Liver (tissue), 9 donors: Measurements from ENCODE around the gene BTNL8. TPM values are rescaled to one million over a fixed set of nuclear protein-coding genes. Genes with fewer than 3 reads are reported as not detected.

Source experiments
- DNase-seq: peaks from one replicate; pipeline ENCODE4 v3.0.0-alpha.2; 2017; ENCODE audit warnings: low spot score
- H3K27ac ChIP-seq, 2 donors: one replicate each; pipeline ENCODE4 v1.7.0; 2013; ENCODE audit warnings: inconsistent platforms in 2 of 2, low read length in 2 of 2, control low read depth in 1 of 2, low read depth in 1 of 2, mild to moderate bottlenecking in 1 of 2
- H3K27me3 ChIP-seq, 4 donors: one replicate each; pipeline versions ENCODE4 v1.6.1 to v1.7.0; 2013; ENCODE audit warnings: low read length in 3 of 4, inconsistent platforms in 1 of 4, mild to moderate bottlenecking in 1 of 4, moderate library complexity in 1 of 4; ENCODE audit not compliant: control insufficient read depth in 4 of 4, insufficient read depth in 4 of 4
- H3K36me3 ChIP-seq, 4 donors: one replicate each; pipeline versions ENCODE4 v1.6.1 to v1.7.0; 2013; ENCODE audit warnings: low read length in 3 of 4, mild to moderate bottlenecking in 3 of 4, low read depth in 1 of 4, moderate library complexity in 1 of 4; ENCODE audit not compliant: control insufficient read depth in 4 of 4, insufficient read depth in 3 of 4
- H3K4me1 ChIP-seq, 4 donors: one replicate each; pipeline versions ENCODE4 v1.6.1 to v1.7.0; 2013; ENCODE audit warnings: low read length in 3 of 4, mild to moderate bottlenecking in 3 of 4, moderate library complexity in 1 of 4; ENCODE audit not compliant: control insufficient read depth in 4 of 4, insufficient read depth in 4 of 4
- H3K4me3 ChIP-seq, 3 donors: one replicate each; pipeline versions ENCODE4 v1.6.1 to v1.7.0; 2013; ENCODE audit warnings: low read length in 3 of 3, control low read depth in 1 of 3, low read depth in 1 of 3, mild to moderate bottlenecking in 1 of 3
- H3K9ac ChIP-seq, 2 donors: one replicate each; pipeline ENCODE4 v1.7.0; 2013; ENCODE audit warnings: low read length in 2 of 2, mild to moderate bottlenecking in 2 of 2, moderate library complexity in 2 of 2, control low read depth in 1 of 2, low read depth in 1 of 2
- H3K9me3 ChIP-seq, 4 donors: one replicate each; pipeline versions ENCODE4 v1.6.1 to v1.7.0; 2013; ENCODE audit warnings: low read length in 3 of 4; ENCODE audit not compliant: control insufficient read depth in 4 of 4
- EGR1 ChIP-seq, 2 donors: IDR thresholded peaks; 2 replicates each; pipeline ENCODE4 v1.6.1; 2016 to 2018; ENCODE audit warnings: antibody characterized with exemption in 2 of 2, low read depth in 2 of 2
- FOXA1 ChIP-seq: IDR thresholded peaks from 2 replicates; pipeline ENCODE4 v1.6.1; 2016; ENCODE audit warnings: antibody characterized with exemption
- FOXA2 ChIP-seq: IDR thresholded peaks from 2 replicates; pipeline ENCODE4 v1.6.1; 2016; ENCODE audit warnings: antibody characterized with exemption
- GABPA ChIP-seq, 2 donors: IDR thresholded peaks in 1 of 2; conservative IDR thresholded peaks in 1 of 2; 2 replicates each; pipeline ENCODE4 v1.6.1; 2016; ENCODE audit warnings: antibody characterized with exemption in 2 of 2, mild to moderate bottlenecking in 1 of 2, moderate library complexity in 1 of 2
- HNF4A ChIP-seq, 2 donors: conservative IDR thresholded peaks; 2 replicates each; pipeline ENCODE4 v1.6.1; 2016; ENCODE audit warnings: antibody characterized with exemption in 2 of 2, mild to moderate bottlenecking in 2 of 2
- HNF4G ChIP-seq: IDR thresholded peaks from 2 replicates; pipeline ENCODE4 v1.6.1; 2016; ENCODE audit warnings: antibody characterized with exemption
- NR2F2 ChIP-seq: IDR thresholded peaks from 2 replicates; pipeline ENCODE4 v1.6.1; 2016; ENCODE audit warnings: antibody characterized with exemption
- RAD21 ChIP-seq, 2 donors: IDR thresholded peaks; 2 replicates each; pipeline ENCODE4 v1.6.1; 2016; ENCODE audit warnings: antibody characterized with exemption in 2 of 2, mild to moderate bottlenecking in 2 of 2
- YY1 ChIP-seq: IDR thresholded peaks from 2 replicates; pipeline ENCODE4 v1.6.1; 2016; ENCODE audit warnings: antibody characterized with exemption, mild to moderate bottlenecking
- WGBS: extraction: QIAGEN DNeasy Blood & Tissue Kit; methylation state at CpG from one replicate; pipeline ENCODE4 v1.1.7; 2013; 5-methylcytosine and 5-hydroxymethylcytosine counted together
- polyA plus RNA-seq, 2 donors: library from polyadenylated mRNA; stranded (reverse) in 1 of 2; unstranded in 1 of 2; fragments of 200-250 nt in 1 of 2; fragments of >200 nt in 1 of 2; fragmentation: Nextera tagmentation in 1 of 2; extraction: Ambion mirVana in 1 of 2; gene quantifications; one replicate each; pipeline versions ENCODE4 v1.2.1 to v1.2.3, GENCODE V29; 2013 to 2015
- total RNA-seq, 2 donors: library from RNA; depleted of rRNA; stranded (reverse); fragments of >200 nt; gene quantifications; one replicate each; pipeline ENCODE4 v1.2.3, GENCODE V29; 2014
- TF ChIP-seq, protein P1 (sequence below): IDR thresholded peaks from 2 replicates; pipeline ENCODE4 v1.6.1; 2016; ENCODE audit warnings: antibody characterized with exemption
- TF ChIP-seq, protein P2 (sequence below): IDR thresholded peaks from 2 replicates; pipeline ENCODE4 v1.6.1; 2016; ENCODE audit warnings: antibody characterized with exemption, mild to moderate bottlenecking
- TF ChIP-seq, protein P3 (sequence below): fragments of 150-350 bp; IDR thresholded peaks from 2 replicates; pipeline ENCODE4 v1.5.1; 2017; ENCODE audit warnings: improper control_type of control experiment, low read depth, low read length; ENCODE audit not compliant: missing input control
- TF ChIP-seq, protein P4 (sequence below): IDR thresholded peaks from 2 replicates; pipeline ENCODE4 v1.6.1; 2016; ENCODE audit warnings: antibody characterized with exemption
- TF ChIP-seq, protein P5 (sequence below): IDR thresholded peaks from 2 replicates; pipeline ENCODE4 v1.6.1; 2016; ENCODE audit warnings: antibody characterized with exemption
- donor health status: healthy.
- donor health status: healthy.
- donor health status: healthy.
- donor health status: healthy.
- donor health status: healthy.

Gene BTNL8
- total and polyA plus RNA-seq, 4 donors, result 0.14 to 0.67 (median 0.56) TPM

DNA sequence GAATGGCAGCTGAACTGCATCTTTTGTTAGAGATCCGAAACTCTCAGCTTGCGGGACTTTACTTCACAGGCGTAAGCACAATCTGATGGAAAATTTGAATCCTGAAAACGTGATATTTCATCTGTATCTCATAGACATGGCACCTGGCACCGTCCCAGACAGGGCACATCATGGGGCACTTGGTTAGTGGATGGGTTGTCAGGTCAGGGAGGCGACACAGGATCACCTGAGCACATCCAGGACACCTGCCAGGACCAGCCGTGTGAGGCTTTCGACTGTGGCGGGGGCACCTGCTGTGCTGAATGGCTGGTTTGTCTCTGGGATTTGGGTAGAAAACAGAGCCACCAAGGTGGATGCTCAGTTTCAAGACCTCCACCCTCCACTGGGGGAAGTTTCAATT is 26.5 kb upstream of the BTNL8 start:
- H3K27ac ChIP-seq, result no peak overlapping the region
- 86% methylated on average over 9 of the region's 9 CpGs for WGBS
- H3K27me3 ChIP-seq, result no peaks in the 10 kb centered on the region

More for the DNA sequence above, 26.5 kb upstream of the BTNL8 start:
- no peak for DNase-seq
- Histone ChIP-seq H3K9ac (no peak overlapping the region), H3K36me3 (no peaks in the 10 kb centered on the region), H3K4me1 (no peaks in the 10 kb centered on the region), H3K4me3 (no peak overlapping the region), H3K9me3 (no peaks in the 10 kb centered on the region)
- TF ChIP-seq NR2F2, result no peak
- no peak for TF ChIP-seq EGR1 (IDR thresholded peaks at IDR 0.05; ENCODE audit: low read depth in 2 of 2)
- TF ChIP-seq HNF4G, result no peak
- TF ChIP-seq, protein P1, sequence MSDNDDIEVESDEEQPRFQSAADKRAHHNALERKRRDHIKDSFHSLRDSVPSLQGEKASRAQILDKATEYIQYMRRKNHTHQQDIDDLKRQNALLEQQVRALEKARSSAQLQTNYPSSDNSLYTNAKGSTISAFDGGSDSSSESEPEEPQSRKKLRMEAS, result no peak
- TF ChIP-seq HNF4A (conservative IDR thresholded peaks at IDR 0.05), result no peak
- TF ChIP-seq RAD21 (IDR thresholded peaks at IDR 0.05), result no peak
- TF ChIP-seq GABPA (IDR thresholded peaks at IDR 0.05 in 1 of 2, conservative IDR thresholded peaks at IDR 0.05 in 1 of 2), result no peak
- TF ChIP-seq, protein P2, sequence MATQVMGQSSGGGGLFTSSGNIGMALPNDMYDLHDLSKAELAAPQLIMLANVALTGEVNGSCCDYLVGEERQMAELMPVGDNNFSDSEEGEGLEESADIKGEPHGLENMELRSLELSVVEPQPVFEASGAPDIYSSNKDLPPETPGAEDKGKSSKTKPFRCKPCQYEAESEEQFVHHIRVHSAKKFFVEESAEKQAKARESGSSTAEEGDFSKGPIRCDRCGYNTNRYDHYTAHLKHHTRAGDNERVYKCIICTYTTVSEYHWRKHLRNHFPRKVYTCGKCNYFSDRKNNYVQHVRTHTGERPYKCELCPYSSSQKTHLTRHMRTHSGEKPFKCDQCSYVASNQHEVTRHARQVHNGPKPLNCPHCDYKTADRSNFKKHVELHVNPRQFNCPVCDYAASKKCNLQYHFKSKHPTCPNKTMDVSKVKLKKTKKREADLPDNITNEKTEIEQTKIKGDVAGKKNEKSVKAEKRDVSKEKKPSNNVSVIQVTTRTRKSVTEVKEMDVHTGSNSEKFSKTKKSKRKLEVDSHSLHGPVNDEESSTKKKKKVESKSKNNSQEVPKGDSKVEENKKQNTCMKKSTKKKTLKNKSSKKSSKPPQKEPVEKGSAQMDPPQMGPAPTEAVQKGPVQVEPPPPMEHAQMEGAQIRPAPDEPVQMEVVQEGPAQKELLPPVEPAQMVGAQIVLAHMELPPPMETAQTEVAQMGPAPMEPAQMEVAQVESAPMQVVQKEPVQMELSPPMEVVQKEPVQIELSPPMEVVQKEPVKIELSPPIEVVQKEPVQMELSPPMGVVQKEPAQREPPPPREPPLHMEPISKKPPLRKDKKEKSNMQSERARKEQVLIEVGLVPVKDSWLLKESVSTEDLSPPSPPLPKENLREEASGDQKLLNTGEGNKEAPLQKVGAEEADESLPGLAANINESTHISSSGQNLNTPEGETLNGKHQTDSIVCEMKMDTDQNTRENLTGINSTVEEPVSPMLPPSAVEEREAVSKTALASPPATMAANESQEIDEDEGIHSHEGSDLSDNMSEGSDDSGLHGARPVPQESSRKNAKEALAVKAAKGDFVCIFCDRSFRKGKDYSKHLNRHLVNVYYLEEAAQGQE, result no peak
- TF ChIP-seq, protein P3, sequence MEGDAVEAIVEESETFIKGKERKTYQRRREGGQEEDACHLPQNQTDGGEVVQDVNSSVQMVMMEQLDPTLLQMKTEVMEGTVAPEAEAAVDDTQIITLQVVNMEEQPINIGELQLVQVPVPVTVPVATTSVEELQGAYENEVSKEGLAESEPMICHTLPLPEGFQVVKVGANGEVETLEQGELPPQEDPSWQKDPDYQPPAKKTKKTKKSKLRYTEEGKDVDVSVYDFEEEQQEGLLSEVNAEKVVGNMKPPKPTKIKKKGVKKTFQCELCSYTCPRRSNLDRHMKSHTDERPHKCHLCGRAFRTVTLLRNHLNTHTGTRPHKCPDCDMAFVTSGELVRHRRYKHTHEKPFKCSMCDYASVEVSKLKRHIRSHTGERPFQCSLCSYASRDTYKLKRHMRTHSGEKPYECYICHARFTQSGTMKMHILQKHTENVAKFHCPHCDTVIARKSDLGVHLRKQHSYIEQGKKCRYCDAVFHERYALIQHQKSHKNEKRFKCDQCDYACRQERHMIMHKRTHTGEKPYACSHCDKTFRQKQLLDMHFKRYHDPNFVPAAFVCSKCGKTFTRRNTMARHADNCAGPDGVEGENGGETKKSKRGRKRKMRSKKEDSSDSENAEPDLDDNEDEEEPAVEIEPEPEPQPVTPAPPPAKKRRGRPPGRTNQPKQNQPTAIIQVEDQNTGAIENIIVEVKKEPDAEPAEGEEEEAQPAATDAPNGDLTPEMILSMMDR, result no peak
- TF ChIP-seq, protein P4, sequence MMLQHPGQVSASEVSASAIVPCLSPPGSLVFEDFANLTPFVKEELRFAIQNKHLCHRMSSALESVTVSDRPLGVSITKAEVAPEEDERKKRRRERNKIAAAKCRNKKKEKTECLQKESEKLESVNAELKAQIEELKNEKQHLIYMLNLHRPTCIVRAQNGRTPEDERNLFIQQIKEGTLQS, result no peak
- no peak for TF ChIP-seq FOXA1
- no peak for TF ChIP-seq YY1
- TF ChIP-seq FOXA2, result no peak
- TF ChIP-seq, protein P5, sequence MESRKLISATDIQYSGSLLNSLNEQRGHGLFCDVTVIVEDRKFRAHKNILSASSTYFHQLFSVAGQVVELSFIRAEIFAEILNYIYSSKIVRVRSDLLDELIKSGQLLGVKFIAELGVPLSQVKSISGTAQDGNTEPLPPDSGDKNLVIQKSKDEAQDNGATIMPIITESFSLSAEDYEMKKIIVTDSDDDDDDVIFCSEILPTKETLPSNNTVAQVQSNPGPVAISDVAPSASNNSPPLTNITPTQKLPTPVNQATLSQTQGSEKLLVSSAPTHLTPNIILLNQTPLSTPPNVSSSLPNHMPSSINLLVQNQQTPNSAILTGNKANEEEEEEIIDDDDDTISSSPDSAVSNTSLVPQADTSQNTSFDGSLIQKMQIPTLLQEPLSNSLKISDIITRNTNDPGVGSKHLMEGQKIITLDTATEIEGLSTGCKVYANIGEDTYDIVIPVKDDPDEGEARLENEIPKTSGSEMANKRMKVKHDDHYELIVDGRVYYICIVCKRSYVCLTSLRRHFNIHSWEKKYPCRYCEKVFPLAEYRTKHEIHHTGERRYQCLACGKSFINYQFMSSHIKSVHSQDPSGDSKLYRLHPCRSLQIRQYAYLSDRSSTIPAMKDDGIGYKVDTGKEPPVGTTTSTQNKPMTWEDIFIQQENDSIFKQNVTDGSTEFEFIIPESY, result no peak
